Neural cell (in vitro differentiated cells): Measurements from ENCODE around the gene MORF4L2.

ENCODE experiments used
- CTCF ChIP-seq: fragments of 450-650 bp; IDR thresholded peaks from 2 replicates; pipeline ENCODE4 v1.5.1; 2014; ENCODE audit warnings: antibody characterized with exemption, mild to moderate bottlenecking, moderate library complexity; ENCODE audit not compliant: poor library complexity, severe bottlenecking
- EP300 ChIP-seq: fragments of 450-650 bp; conservative IDR thresholded peaks from 2 replicates; pipeline ENCODE4 v1.6.1; 2014; ENCODE audit warnings: antibody characterized with exemption, mild to moderate bottlenecking, moderate library complexity; ENCODE audit not compliant: poor library complexity, severe bottlenecking
- POLR2AphosphoS5 ChIP-seq: IDR thresholded peaks from 2 replicates; pipeline ENCODE4 v1.6.1; 2012
- RAD21 ChIP-seq: fragments of 450-650 bp; conservative IDR thresholded peaks from 2 replicates; pipeline ENCODE4 v1.6.1; 2014; ENCODE audit warnings: antibody characterized with exemption, mild to moderate bottlenecking, moderate library complexity
- REST ChIP-seq: IDR thresholded peaks from 2 replicates; pipeline ENCODE4 v1.6.1; 2012; ENCODE audit warnings: borderline replicate concordance
- SMC3 ChIP-seq: fragments of 450-650 bp; conservative IDR thresholded peaks from 2 replicates; pipeline ENCODE4 v1.6.1; 2014; ENCODE audit warnings: antibody characterized with exemption, mild to moderate bottlenecking, moderate library complexity; ENCODE audit not compliant: poor library complexity

GRCh38 chrX:103666202-103667107 is 20.0 kb downstream of the MORF4L2 start:
- no peak for TF ChIP-seq CTCF
- TF ChIP-seq SMC3: no peak
- TF ChIP-seq EP300: no peak
- no peak for TF ChIP-seq POLR2AphosphoS5
- TF ChIP-seq REST: no peak
- no peak for TF ChIP-seq RAD21
